Ascending aorta (tissue), 2 donors: ENCODE measurements around the gene SUPV3L1. TPM values are rescaled to one million over a fixed set of nuclear protein-coding genes. Genes with fewer than 3 reads are reported as not detected.

Experiments used
- DNase-seq, 2 donors: peaks; one replicate each; pipeline ENCODE4 v3.0.0-alpha.2; 2019; ENCODE audit warnings: low spot score in 2 of 2
- H3K27ac ChIP-seq, 2 donors: fragments of 200-600 bp; sonication (generic); one replicate each; pipeline ENCODE4 v1.5.1; 2016 to 2017; ENCODE audit warnings: mild to moderate bottlenecking in 1 of 2
- H3K27me3 ChIP-seq: fragments of 200-600 bp; sonication (generic); one replicate; pipeline ENCODE4 v1.5.1; 2017
- H3K36me3 ChIP-seq, 2 donors: fragments of 200-600 bp; sonication (generic); one replicate each; pipeline ENCODE4 v1.5.1; 2016
- H3K4me1 ChIP-seq, 2 donors: fragments of 200-600 bp; sonication (generic); one replicate each; pipeline ENCODE4 v1.5.1; 2016 to 2017; ENCODE audit warnings: mild to moderate bottlenecking in 1 of 2
- H3K4me3 ChIP-seq, 2 donors: fragments of 200-600 bp; sonication (generic); one replicate each; pipeline ENCODE4 v1.5.1; 2016 to 2017; ENCODE audit warnings: mild to moderate bottlenecking in 1 of 2
- H3K9me3 ChIP-seq, 2 donors: fragments of 200-600 bp; sonication (generic); one replicate each; pipeline ENCODE4 v1.5.1; 2016
- intact Hi-C: fragments of 100-400 bp; cut with DNase I; formaldehyde crosslinking; loops from one replicate; pipeline ENCODE4 v1.15.1; 2023
- total RNA-seq: library from RNA; depleted of rRNA; stranded (reverse); fragments of >200 nt; gene quantifications from one replicate; pipeline ENCODE4 v1.1.0, GENCODE V29; 2016
- TF ChIP-seq, protein P1 (sequence below), 3 experiments: fragments of 200-600 bp in 2 of 3; fragments of 450-650 bp in 1 of 3; sonication (generic) in 2 of 3; IDR thresholded peaks; one replicate each; pipeline ENCODE4 v1.5.1; 2016 to 2019; ENCODE audit warnings: antibody characterized with exemption in 3 of 3, mild to moderate bottlenecking in 1 of 3, moderate library complexity in 1 of 3

The SUPV3L1 gene
- total RNA-seq, 1 donor from 2014 or later, result 4.6 TPM

GRCh38 chr10:69224862-69225657 lies 45.0 kb downstream of the SUPV3L1 start:
- H3K9me3 ChIP-seq, result no peaks in the 10 kb centered on the region
- H3K4me1 ChIP-seq, result no peaks in the 10 kb centered on the region
- no peaks in the 10 kb centered on the region for H3K36me3 ChIP-seq
- DNase-seq, result no peak
- TF ChIP-seq, protein P1, sequence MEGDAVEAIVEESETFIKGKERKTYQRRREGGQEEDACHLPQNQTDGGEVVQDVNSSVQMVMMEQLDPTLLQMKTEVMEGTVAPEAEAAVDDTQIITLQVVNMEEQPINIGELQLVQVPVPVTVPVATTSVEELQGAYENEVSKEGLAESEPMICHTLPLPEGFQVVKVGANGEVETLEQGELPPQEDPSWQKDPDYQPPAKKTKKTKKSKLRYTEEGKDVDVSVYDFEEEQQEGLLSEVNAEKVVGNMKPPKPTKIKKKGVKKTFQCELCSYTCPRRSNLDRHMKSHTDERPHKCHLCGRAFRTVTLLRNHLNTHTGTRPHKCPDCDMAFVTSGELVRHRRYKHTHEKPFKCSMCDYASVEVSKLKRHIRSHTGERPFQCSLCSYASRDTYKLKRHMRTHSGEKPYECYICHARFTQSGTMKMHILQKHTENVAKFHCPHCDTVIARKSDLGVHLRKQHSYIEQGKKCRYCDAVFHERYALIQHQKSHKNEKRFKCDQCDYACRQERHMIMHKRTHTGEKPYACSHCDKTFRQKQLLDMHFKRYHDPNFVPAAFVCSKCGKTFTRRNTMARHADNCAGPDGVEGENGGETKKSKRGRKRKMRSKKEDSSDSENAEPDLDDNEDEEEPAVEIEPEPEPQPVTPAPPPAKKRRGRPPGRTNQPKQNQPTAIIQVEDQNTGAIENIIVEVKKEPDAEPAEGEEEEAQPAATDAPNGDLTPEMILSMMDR (IDR thresholded peaks at IDR 0.05), result no peak
- no peak overlapping the region for H3K4me3 ChIP-seq
- no peaks in the 10 kb centered on the region for H3K27me3 ChIP-seq
- H3K27ac ChIP-seq, result no peak overlapping the region
- intact Hi-C loops, result no loop called here

DNA sequence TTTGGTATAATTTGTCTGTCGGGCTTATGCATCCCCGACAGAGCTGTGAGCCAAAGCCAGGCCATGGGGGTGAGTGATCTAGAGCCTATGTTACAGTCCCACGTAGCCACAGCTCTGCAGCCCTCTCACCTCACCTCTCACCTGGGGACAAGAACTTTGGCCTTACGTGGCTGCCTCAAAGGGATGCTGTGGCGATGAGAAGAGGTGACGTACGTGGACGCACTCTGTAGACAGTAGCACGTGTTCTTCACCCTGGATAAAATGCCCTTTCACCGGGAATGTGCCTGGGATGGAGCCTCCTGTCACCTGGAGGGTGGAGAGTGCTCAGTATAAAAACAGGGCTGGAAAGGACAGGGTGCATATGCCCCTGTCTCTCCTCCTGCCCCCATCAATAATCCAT lies 45.6 kb downstream of the SUPV3L1 start:
- no peaks in the 10 kb centered on the region for H3K36me3 ChIP-seq
- TF ChIP-seq, protein P1 (IDR thresholded peaks at IDR 0.05), result no peak
- H3K4me3 ChIP-seq, result no peak overlapping the region
- H3K9me3 ChIP-seq, result no peaks in the 10 kb centered on the region
- no peaks in the 10 kb centered on the region for H3K27me3 ChIP-seq
- H3K4me1 ChIP-seq, result no peaks in the 10 kb centered on the region
- DNase-seq, result no peak
- intact Hi-C loops, result no loop called here
- H3K27ac ChIP-seq, result no peak overlapping the region

DNA sequence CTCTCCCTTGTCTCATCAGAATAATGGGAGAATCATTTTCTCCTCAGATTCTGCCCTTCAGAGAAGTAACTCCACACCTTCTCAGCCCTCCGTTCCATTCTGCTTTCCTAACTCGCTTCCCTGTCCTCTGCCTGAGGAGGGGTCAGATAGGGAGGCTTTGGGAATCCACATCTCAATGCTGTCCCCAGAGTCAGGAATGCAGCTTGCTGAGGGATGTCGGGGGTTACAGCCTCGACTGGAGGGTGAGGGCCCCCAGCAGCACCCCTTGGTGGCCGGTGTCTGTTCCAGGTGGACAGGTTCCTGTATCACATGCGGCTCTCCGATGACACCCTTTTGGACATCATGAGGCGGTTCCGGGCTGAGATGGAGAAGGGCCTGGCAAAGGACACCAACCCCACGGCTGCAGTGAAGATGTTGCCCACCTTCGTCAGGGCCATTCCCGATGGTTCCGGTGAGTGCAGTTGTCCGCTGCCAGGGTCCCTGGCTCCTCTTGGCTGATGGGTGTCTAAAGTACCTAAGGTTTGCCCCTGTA lies 47.0 kb downstream of the SUPV3L1 start:
- no peak for DNase-seq
- H3K4me3 ChIP-seq, result no peak overlapping the region
- H3K36me3 ChIP-seq, result no peaks in the 10 kb centered on the region
- no peaks in the 10 kb centered on the region for H3K27me3 ChIP-seq
- TF ChIP-seq, protein P1 (IDR thresholded peaks at IDR 0.05), result no peak
- no peak overlapping the region for H3K27ac ChIP-seq
- intact Hi-C loops, result no loop called here
- no peaks in the 10 kb centered on the region for H3K9me3 ChIP-seq
- H3K4me1 ChIP-seq, result no peaks in the 10 kb centered on the region

- H3K9me3 ChIP-seq, result no peaks in the 10 kb centered on the region
- H3K4me3 ChIP-seq, result no peak overlapping the region
- H3K4me1 ChIP-seq, result no peaks in the 10 kb centered on the region
- no peak for DNase-seq
- H3K27ac ChIP-seq, result no peak overlapping the region
- intact Hi-C loops, result no loop called here
- TF ChIP-seq, protein P1 (IDR thresholded peaks at IDR 0.05), result no peak
- H3K27me3 ChIP-seq, result no peaks in the 10 kb centered on the region
- H3K36me3 ChIP-seq, result no peaks in the 10 kb centered on the region
These were observed 48.1 kb downstream of the SUPV3L1 start for GRCh38 chr10:69228151-69228550.

DNA sequence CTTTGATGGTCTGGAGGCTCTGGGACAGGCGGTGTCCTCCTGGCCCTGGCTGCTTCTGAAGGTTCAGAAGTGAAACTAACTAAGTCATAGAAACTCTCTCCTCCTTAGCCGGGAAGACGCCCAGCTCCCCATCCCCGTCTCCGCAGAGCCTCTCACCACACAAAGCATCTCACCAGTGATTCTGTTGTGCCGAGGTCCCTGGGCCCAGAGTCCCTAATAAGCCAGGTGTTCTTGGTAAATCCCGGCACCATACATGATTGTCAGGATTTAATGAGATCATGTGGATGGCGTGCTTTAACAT lies 49.5 kb downstream of the SUPV3L1 start:
- Histone ChIP-seq H3K27ac (no peak overlapping the region), H3K4me3 (peak overlapping the region in 1 of 2 donors; percentile 17), H3K27me3 (no peaks in the 10 kb centered on the region), H3K9me3 (no peaks in the 10 kb centered on the region), H3K36me3 (no peaks in the 10 kb centered on the region), H3K4me1 (no peaks in the 10 kb centered on the region)
- TF ChIP-seq, protein P1 (IDR thresholded peaks at IDR 0.05), result no peak
- intact Hi-C loops, result no loop called here
- DNase-seq, result no peak
